ENCODE results near the gene PDGFA. TPM values are rescaled to one million over a fixed set of nuclear protein-coding genes. Genes with fewer than 3 reads are reported as not detected.

Gene PDGFA
- total RNA-seq, 1 donor from 2014 or later = 65.6 TPM

DNA sequence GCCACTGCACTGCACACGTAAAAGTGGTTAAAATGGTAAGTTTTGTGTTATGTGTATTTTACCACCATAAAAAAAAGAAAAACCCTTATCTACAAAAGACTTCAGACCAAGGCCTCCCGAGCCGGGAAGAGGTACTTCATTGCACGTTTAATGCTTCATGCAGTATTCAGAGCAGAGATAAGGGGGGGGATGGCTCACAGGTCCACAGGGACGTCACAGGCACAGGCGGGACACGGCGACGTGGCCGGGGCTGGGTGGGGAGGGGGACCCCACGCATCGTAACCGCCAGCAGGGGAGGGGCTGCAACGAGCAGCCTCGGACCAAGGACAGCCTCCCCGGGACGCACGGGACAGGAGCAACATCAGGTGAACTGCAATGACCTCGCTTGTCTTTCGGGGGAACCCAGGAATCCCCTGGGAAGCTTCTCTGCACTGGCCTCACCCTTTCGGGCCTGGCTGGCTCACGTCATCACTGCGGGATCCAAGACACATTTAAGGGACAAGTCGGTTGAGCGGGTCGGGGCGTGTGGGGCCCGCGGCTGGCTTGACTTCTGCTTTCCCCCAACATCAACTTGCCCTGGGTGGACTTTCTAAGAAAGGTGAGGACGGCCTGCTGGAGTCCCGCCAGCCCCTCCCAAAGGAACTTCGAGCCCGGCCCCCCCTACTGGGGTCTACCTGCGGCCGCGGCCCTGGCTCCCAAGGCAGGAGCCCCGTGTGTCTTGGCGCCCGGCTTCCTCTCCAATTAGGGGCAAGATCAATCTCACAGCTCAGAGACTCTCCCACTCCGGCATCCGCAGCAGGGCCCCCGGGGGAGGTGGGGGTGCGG lies 29.6 kb upstream of the PDGFA start:
- TF ChIP-seq, protein P1, sequence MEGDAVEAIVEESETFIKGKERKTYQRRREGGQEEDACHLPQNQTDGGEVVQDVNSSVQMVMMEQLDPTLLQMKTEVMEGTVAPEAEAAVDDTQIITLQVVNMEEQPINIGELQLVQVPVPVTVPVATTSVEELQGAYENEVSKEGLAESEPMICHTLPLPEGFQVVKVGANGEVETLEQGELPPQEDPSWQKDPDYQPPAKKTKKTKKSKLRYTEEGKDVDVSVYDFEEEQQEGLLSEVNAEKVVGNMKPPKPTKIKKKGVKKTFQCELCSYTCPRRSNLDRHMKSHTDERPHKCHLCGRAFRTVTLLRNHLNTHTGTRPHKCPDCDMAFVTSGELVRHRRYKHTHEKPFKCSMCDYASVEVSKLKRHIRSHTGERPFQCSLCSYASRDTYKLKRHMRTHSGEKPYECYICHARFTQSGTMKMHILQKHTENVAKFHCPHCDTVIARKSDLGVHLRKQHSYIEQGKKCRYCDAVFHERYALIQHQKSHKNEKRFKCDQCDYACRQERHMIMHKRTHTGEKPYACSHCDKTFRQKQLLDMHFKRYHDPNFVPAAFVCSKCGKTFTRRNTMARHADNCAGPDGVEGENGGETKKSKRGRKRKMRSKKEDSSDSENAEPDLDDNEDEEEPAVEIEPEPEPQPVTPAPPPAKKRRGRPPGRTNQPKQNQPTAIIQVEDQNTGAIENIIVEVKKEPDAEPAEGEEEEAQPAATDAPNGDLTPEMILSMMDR (IDR thresholded peaks at IDR 0.05; ENCODE audit: insufficient read depth, low read length, poor library complexity, severe bottlenecking) = no peak
- Histone ChIP-seq H3K4me3 (ENCODE audit: low read depth, low read length) (no peak overlapping the region), H3K36me3 (ENCODE audit: control insufficient read depth, insufficient read depth, low read length) (no peaks in the 10 kb centered on the region), H3K27me3 (ENCODE audit: control insufficient read depth, insufficient read depth, low read length) (peaks cover 8% of the 10 kb centered on the region)
- DNase-seq (ENCODE audit: low read depth) = no peak

DNA sequence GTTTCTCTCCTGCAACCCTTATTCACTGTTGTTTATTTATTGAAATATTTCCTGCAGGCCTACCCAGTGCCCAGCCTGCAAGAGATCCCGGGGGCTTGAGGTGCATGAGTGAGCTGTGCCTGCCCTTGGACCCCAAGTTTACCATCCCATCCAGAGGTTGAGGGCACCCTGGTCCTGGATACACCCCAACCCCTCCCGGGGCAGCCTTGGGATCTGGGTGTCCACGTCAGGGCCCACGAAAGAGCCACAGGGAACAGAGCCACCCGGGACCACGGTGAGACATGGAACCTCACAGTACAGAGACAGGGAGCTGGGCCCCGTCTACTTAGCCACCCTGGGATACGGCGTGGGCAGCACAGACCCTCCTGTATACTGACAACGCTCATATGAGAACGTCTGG lies 28.8 kb upstream of the PDGFA start:
- Histone ChIP-seq H3K36me3 (ENCODE audit: control insufficient read depth, insufficient read depth, low read length) (no peaks in the 10 kb centered on the region), H3K27me3 (ENCODE audit: control insufficient read depth, insufficient read depth, low read length) (peaks cover 8% of the 10 kb centered on the region), H3K4me3 (ENCODE audit: low read depth, low read length) (no peak overlapping the region)
- DNase-seq (ENCODE audit: low read depth) = no peak
- TF ChIP-seq, protein P1 (IDR thresholded peaks at IDR 0.05; ENCODE audit: insufficient read depth, low read length, poor library complexity, severe bottlenecking) = no peak

DNA sequence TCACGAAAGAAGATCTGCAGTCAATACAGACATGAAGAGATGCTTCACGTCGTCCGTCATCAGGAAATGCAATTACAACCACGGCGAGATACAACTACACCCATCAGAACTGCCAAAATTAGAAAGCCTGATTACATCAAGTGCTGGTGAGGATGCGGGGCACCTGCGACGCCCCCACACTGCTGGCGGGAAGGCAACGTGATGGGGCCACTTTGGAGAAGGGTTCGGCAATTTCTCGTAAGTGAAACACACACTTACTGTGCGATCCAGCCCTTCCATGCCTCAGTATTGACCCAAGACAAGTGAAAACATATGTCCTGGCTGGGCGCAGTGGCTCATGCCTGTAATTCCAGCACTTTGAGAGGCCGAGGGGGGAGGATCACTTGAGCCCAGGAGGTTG lies 25.8 kb upstream of the PDGFA start:
- DNase-seq (ENCODE audit: low read depth) = no peak
- TF ChIP-seq, protein P1 (IDR thresholded peaks at IDR 0.05; ENCODE audit: insufficient read depth, low read length, poor library complexity, severe bottlenecking) = no peak
- no peak overlapping the region for H3K4me3 ChIP-seq (ENCODE audit: low read depth, low read length)

DNA sequence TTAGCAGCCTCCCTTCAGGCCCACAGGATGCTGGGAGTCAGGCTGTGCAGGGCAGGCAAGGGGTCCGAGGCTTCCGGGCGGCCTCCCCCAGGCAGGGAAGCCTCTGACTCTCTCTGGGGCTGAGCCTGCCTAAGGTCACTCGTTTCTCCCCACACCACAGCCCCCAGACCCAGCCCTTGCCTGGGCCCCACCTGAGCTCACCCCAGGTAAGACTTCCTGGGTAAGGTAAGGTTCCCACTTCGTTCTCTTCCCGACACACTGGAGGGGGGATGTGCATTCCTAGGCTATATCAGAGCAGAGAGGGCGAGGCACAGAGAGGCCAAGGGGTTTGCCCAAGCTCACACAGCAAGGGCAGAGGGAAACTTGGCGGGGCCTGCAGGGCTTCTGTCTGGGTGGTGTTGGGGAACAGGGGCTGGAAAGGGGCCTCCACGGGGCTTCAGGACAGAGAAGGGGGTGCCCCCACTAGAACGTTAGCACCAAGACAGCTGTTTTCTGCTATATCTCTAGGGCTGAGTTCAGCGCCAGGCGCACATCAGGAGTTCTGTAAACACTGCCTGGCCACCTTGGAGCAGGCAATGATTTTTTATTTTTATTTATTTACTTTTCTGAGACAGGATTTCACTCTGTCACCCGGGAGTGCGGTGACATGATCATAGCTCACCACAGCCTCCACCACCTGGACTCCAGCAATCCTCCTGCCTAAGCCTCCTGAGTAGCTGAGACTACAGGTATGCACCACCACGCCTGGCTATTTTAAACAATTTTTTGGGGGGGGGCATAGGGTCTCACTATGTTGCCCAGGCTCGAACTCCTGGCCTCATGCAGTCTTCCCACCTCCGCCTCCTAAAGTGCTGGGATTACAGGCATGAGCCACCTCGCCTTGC lies 24.9 kb upstream of the PDGFA start:
- H3K36me3 ChIP-seq (ENCODE audit: control insufficient read depth, insufficient read depth, low read length) = no peaks in the 10 kb centered on the region
- H3K4me3 ChIP-seq (ENCODE audit: low read depth, low read length) = no peak overlapping the region
- no peaks in the 10 kb centered on the region for H3K27me3 ChIP-seq (ENCODE audit: control insufficient read depth, insufficient read depth, low read length)
- no peak for DNase-seq (ENCODE audit: low read depth)
- TF ChIP-seq, protein P1 (IDR thresholded peaks at IDR 0.05; ENCODE audit: insufficient read depth, low read length, poor library complexity, severe bottlenecking) = no peak

More for the DNA sequence above, 25.8 kb upstream of the PDGFA start:
- Histone ChIP-seq H3K36me3 (ENCODE audit: control insufficient read depth, insufficient read depth, low read length) (no peaks in the 10 kb centered on the region), H3K27me3 (ENCODE audit: control insufficient read depth, insufficient read depth, low read length) (no peaks in the 10 kb centered on the region)

DNA sequence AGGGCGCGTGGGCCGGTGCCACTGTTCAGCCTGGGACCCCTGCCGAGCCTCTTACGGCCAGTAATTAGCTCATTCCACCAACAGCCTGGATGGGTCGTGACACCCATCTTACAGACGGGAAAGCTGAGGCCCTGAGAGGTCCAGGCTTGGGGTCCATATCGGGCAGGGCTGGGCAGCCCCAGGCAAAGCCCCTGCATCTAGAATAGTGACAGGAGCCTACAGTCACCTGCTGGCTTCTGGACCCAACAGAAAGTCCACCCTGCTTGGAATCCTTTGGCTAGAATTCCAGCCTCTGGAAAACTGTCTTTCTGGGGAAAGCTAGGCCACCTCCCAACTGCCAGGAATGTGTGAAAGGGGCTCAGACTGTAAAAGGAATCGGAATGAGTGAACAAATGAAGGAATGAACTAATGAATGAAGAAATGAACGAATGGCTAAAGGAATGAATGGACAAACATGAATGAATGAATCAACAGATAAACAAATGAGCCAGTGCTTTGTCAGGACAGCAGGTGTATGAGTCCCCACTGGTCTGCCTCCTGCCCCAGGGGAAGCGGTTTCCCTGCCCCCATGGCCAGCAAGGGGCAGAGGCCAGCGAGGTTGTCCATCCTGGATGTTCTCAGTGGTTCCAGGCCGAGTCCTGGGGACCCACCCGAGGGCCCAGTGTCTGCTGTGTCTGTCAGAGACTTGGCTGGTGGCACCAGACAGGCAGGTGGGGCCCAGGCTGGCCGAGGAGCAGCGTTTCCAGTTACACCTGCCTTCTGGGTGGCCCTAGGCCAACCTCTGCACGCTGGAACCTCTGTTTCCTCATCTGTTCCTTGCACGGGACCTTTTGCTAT lies 24.1 kb upstream of the PDGFA start:
- TF ChIP-seq, protein P1 (IDR thresholded peaks at IDR 0.05; ENCODE audit: insufficient read depth, low read length, poor library complexity, severe bottlenecking) = no peak
- H3K27me3 ChIP-seq (ENCODE audit: control insufficient read depth, insufficient read depth, low read length) = no peaks in the 10 kb centered on the region
- H3K36me3 ChIP-seq (ENCODE audit: control insufficient read depth, insufficient read depth, low read length) = no peaks in the 10 kb centered on the region
- DNase-seq (ENCODE audit: low read depth) = no peak
- H3K4me3 ChIP-seq (ENCODE audit: low read depth, low read length) = no peak overlapping the region
